ENCODE results near the gene D2HGDH.
"Not testable (repeated sequence)": the region's sequence is repeated elsewhere in the genome, so short reads cannot be mapped to it uniquely, and the experiment has no call there.

Gene D2HGDH

DNA sequence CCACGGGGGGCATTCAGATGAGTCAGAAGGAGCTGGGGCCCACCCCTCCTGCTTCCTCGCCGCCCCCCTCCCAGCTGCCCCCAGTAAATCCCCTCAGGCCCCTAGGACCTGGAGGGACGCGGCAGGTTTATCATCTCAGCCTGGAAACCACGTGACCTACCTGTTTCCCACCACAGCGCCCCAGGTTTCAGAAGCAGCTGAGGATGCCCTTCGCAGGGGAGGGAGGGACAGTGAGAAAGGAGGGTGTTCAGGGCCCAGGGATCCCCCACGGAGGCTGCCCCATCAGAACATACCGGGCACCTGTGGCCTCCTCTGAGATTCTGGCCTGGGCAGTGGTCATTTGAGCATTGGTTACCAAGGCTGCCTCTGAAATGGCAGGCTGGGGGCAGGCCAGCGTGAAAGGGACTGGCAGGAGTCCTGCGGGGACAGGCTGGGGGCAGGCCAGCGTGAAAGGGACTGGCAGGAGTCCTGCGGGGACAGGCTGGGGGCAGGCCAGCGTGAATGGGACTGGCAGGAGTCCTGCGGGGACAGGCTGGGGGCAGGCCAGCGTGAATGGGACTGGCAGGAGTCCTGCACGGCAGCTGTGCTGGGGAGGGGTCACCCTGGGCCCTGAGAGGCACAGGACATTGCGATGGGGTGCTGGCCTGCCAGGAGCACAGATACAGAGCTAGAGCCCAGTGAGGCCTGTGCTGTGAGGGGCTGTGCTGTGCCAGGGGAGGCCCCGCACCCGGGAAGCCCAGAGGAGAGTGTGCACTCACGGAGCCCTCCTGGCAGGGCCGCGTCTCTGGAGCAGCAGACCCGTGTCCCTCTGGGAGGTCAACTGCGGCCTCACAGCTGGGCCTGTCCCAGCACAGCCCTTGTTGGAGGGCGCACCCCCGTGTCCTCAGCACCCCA is 76.1 kb downstream of the D2HGDH start:
- no peak for DNase-seq

DNA sequence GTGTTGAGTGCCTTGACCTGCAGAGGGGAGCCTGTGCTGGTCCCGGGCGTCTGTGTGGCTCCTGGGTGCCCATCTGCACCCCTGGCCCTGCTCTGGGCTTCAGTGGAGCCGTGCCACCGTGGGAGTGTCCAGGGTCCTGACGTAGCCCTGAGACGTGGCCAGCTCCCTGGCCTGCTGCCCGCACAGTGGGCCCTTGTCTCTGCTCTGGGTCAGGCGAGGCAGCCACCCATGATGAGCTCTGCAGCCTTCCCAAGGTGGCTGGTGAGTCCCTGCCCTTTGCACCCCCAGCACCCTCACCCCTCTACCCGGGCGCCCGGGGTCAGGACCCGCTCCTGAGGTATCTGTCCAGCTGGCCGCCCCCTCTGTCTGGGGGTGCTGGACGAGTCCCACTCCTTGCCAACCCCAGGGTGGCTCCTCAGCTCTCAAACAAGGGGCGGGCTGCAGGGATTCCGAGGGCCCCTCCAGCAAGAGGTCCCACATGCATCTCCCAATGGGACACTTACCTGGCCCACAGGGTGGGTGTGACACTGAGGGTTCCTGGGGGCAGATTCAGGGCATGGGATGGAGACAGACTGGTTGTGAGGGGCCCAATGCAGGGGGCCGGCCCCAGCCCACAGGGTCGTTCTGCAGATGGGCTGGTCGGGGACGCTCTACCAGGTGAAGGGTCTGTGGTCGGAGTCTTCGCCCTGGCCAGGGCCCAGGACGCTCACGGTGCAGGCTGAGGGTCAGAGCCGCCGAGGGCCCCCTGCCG is 76.9 kb downstream of the D2HGDH start:
- DNase-seq, result no peak

- no peak for DNase-seq
Measured at GRCh38 chr2:241811952-241812729, 77.7 kb downstream of the D2HGDH start.

- no peak for DNase-seq
Measured at GRCh38 chr2:241812730-241813643, 78.6 kb downstream of the D2HGDH start.

DNA sequence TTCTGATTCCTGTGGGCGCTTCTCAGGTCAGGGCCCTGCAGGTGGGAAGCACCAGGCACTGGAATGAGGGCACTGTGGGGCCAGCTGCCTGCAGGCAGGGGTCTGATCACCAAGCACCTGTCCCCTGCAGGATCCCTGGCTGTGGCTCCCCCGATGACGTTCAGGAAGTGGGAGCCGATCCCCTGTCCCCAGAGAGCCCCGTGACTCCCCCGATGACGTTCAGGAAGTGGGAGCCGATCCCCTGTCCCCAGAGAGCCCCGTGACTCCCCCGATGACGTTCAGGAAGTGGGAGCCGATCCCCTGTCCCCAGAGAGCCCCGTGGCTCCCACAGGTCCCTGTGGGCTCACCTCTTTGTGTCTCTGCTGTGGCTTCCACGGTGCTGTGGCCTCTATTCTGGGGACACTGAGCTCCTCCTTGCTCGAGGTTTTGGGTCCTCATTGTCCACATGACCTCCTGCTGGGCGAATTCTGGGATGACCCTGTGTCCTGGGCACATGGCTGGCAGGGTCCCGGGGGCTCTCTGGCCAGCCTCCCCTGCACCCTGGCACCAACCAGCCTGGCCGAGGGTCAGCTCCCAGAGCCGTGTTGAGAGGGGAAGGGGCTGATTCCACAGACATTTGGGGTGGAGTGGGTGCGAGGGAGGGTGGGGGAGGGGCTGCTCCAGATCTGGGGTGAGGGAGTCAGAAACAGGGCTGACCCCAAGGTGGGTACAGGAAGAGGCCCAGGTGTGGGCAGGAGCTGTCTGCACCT is 79.4 kb downstream of the D2HGDH start:
- no peak for DNase-seq

- DNase-seq, result no peak
Measured at GRCh38 chr2:241814393-241814642, 79.9 kb downstream of the D2HGDH start.

- no peak for DNase-seq
Measured at GRCh38 chr2:241814643-241815476, 80.4 kb downstream of the D2HGDH start.

DNA sequence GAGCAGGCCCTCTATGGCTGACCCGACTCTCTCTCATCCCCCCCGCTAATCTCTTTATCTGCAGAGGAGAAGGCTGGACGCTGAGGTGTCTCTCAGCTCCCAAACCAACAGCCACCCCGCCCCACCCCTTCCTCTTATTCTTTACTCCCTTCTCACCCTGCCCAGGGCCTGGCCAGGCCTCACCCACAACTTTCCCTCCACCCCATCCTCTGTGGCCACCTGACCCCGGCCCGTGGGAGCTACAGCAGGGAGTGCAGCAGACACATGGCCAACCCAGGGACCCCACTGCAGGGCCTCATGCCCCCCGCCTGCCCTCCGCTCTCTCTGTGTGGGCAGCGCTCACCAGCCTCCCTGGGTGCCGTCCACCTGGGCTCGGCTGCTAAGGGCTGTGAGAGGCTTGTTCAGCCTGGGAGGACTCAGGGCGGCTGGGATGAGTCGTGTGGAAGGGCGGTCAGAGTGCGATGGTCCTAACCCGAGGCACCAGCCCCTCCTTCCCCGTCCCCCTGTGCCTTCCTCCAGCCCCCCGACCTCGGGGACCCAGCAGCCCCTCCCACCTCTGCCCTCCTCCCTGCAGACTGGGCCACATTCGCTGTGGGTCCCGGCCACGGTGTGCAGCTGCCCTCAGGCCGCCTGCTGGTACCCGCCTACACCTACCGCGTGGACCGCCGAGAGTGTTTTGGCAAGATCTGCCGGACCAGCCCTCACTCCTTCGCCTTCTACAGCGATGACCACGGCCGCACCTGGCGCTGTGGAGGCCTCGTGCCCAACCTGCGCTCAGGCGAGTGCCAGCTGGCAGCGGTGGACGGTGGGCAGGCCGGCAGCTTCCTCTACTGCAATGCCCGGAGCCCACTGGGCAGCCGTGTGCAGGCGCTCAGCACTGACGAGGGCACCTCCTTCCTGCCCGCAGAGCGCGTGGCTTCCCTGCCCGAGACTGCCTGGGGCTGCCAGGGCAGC is 81.3 kb downstream of the D2HGDH start:
- no peak for DNase-seq

GRCh38 chr2:241816431-241817121 is 82.1 kb downstream of the D2HGDH start:
- DNase-seq, result no peak

DNA sequence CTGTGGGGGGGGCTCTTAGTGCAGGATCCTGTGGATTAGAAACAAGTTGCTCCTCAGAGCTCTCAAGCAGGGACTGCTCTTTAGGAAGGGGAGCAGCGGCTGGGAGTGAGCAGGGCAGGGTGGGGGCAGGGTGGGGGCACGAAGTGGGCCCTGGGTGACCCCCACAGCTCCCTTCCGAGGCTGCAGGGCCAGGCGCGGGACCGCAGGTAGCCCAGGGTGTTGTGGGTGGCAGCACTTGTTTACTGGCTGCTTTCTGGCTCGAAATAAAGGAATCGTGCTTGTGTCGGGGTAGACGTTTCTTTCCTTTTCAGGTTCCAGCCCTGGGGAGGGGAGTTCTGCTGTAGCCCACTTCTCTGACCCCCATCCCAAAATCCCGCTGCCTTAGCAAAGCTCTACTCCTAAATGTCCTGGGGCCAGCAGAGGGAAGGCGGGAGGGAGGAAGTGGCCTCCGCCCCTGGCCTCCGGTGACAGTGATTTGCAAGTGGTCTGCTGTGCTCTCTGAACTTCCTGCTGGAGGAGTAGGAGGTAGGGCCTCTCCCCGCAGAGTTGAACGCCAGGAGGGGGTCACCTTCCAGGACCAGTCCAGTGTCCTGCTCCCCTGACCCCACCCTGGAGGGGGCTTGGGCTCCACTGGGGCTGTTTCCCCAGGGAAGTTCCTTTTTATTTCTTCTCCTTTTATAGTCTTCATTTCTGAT is 82.8 kb downstream of the D2HGDH start:
- no peak for DNase-seq

- not testable (repeated sequence) for DNase-seq
Measured at GRCh38 chr2:241817821-241818215, 83.4 kb downstream of the D2HGDH start.

All from activated CD4-positive, alpha-beta T cell treated with anti-CD3 and anti-CD28 coated beads, Interleukin-2, Interleukin-6, amounts not matched to agents 100 ng/mL and 50 ng/mL, durations not matched to agents 16 hours and 8 hours (primary cell).